ENCODE results near the gene NUP214. TPM values are rescaled to one million over a fixed set of nuclear protein-coding genes. Genes with fewer than 3 reads are reported as not detected.
A peak's percentile ranks its signal among the peaks of the same experiment; 100 is the strongest.

Gene NUP214
- total and polyA plus RNA-seq, 12 donors, result 22.6 to 76.6 (median 36.8) TPM

DNA sequence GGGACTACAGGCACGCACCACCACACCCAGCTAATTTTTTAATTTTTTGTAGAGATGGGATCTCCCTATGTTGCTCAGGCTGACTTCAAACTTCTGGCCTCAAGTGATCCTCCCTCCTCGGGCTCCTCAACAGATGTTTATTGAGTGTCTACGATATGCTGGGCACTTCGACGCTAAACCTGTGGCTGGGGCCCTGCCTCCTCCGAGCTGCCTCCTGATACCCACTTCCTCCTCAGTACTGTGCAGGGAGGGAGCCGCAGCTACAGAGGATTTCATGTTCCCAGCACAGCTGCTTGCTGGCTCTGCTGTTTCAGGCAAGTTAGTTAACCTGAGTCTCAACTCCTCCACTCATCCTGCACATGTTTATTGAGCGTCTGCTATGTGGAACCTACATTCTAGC, 19.4 kb upstream of the NUP214 start:
- Histone ChIP-seq H3K4me1 (replicated peaks in 1 of 2) (peaks cover 7 to 14% of the 10 kb centered on the region in 2 donors), H3K4me3 (no peak overlapping the region), H3K27ac (no peak overlapping the region), H3K27me3 (no peaks in the 10 kb centered on the region), H3K36me3 (replicated peaks in 1 of 2) (no peaks in the 10 kb centered on the region), H3K9me3 (replicated peaks in 1 of 3) (no peaks in the 10 kb centered on the region)
- intact Hi-C loops (cut with DNase I), result no loop called here
- no peak for TF ChIP-seq POLR2A (IDR thresholded peaks at IDR 0.05)
- TF ChIP-seq, protein P1, sequence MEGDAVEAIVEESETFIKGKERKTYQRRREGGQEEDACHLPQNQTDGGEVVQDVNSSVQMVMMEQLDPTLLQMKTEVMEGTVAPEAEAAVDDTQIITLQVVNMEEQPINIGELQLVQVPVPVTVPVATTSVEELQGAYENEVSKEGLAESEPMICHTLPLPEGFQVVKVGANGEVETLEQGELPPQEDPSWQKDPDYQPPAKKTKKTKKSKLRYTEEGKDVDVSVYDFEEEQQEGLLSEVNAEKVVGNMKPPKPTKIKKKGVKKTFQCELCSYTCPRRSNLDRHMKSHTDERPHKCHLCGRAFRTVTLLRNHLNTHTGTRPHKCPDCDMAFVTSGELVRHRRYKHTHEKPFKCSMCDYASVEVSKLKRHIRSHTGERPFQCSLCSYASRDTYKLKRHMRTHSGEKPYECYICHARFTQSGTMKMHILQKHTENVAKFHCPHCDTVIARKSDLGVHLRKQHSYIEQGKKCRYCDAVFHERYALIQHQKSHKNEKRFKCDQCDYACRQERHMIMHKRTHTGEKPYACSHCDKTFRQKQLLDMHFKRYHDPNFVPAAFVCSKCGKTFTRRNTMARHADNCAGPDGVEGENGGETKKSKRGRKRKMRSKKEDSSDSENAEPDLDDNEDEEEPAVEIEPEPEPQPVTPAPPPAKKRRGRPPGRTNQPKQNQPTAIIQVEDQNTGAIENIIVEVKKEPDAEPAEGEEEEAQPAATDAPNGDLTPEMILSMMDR (IDR thresholded peaks at IDR 0.05), result no peak
- DNase-seq, result no peak
- WGBS, 4 donors, result 81 to 92% (median 86%) methylated on average over 8 of the region's 8 CpGs

DNA sequence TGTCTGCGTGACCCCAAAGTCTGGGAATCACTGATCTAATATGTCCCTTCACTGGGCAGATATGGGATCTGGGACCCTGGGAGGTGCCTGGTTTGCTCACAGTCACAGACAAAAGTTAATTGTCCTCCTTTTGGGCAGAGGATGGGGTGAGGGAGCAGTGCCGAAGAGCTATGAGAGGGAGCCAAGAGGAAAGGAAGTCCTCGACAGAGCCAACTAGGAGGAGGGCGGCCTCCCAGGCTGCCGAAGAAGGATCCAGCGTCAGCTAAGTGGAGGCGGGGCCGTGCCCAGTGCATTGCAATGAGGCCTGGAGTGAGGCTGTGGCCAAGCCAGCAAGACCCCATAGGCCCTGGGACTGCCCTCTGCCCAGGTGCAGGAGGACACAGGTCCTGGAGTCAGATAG, 17.6 kb upstream of the NUP214 start:
- no peaks in the 10 kb centered on the region for H3K27me3 ChIP-seq
- intact Hi-C loops (cut with DNase I), result no loop called here
- TF ChIP-seq, protein P1 (IDR thresholded peaks at IDR 0.05), result no peak
- TF ChIP-seq POLR2A (IDR thresholded peaks at IDR 0.05), result no peak
- H3K27ac ChIP-seq, result no peak overlapping the region
- H3K4me1 ChIP-seq (replicated peaks in 1 of 2), result peaks cover 1 to 3% of the 10 kb centered on the region in 2 donors
- no peaks in the 10 kb centered on the region for H3K36me3 ChIP-seq (replicated peaks in 1 of 2)
- H3K4me3 ChIP-seq, result no peak overlapping the region
- H3K9me3 ChIP-seq (replicated peaks in 1 of 3), result no peaks in the 10 kb centered on the region
- 57 to 78% (median 71%) methylated on average over 5 to 8 of the region's 8 CpGs for WGBS, 4 donors
- DNase-seq, result no peak

DNA sequence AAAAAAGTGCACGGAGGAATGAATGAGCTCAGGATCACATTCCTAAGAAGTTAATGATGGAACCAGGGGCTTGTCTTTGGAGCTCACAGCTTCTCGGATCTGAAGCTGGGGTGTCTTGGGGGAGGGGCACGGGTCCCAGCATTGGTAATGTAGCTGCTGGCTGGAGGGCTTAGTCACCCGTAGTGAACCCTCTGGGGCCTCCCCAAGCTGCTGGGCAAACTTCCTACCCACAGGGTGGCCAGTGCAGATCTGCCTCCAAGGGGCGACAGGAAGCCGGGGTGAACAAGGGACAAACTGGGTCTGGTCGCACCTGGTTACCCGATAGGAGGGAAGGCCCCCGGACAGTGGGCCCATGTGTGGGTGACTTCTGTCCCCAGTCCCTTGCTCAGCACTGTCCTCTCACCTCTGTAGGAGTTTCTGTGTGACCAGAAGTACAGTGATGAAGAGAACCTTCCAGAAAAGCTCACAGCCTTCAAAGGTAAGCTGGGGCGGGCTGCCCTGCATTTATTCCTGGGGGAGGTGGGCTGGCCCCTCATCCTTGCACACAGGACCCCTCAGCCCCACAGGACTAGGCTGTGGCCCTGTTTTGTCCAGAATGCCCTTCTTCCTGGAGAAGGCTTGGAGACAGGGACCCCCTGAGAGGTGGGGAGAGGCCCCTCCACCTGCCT, 14.1 kb upstream of the NUP214 start:
- 55 to 82% (median 64%) methylated on average over 5 to 10 of the region's 10 CpGs for WGBS, 4 donors
- H3K27me3 ChIP-seq, result no peaks in the 10 kb centered on the region
- no peak overlapping the region for H3K4me3 ChIP-seq
- intact Hi-C loops (cut with DNase I), result no loop called here
- DNase-seq, result peak in 1 of 7 donors; percentile 1
- no peaks in the 10 kb centered on the region for H3K9me3 ChIP-seq (replicated peaks in 1 of 3)
- TF ChIP-seq POLR2A (IDR thresholded peaks at IDR 0.05), result no peak
- TF ChIP-seq, protein P1 (IDR thresholded peaks at IDR 0.05), result no peak
- no peak overlapping the region for H3K27ac ChIP-seq
- H3K36me3 ChIP-seq (replicated peaks in 1 of 2), result no peaks in the 10 kb centered on the region
- no peaks in the 10 kb centered on the region for H3K4me1 ChIP-seq (replicated peaks in 1 of 2)

DNA sequence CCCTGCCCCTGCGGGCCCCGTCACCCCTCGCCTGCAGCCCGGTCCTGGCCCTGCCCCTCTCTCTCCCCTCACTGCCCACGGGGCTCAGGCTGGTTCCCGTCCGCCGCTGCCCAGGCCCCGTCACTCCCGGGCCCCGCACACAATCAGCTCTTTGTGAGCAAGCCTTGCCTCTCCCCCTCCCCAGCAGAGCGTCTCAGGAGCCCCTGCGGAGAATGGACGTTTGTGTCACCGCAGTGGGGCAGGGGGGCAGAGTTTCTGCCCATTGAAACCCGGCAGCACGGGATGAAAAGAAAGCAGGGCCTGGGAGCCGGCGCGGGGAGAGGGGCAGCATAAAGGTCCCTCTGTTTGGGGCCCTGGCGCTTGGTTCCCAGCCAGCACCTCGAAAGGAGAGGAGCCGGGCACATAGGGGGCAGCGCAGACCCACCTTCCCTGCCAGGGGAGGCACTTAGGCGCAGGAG, 13.5 kb upstream of the NUP214 start:
- H3K36me3 ChIP-seq (replicated peaks in 1 of 2), result no peaks in the 10 kb centered on the region
- no peak overlapping the region for H3K4me3 ChIP-seq
- no peak for TF ChIP-seq POLR2A (IDR thresholded peaks at IDR 0.05)
- TF ChIP-seq, protein P1 (IDR thresholded peaks at IDR 0.05), result no peak
- no peaks in the 10 kb centered on the region for H3K27me3 ChIP-seq
- WGBS, 4 donors, result 81 to 88% (median 87%) methylated on average over 14 to 24 of the region's 25 CpGs
- no peaks in the 10 kb centered on the region for H3K9me3 ChIP-seq (replicated peaks in 1 of 3)
- no peak overlapping the region for H3K27ac ChIP-seq
- H3K4me1 ChIP-seq (replicated peaks in 1 of 2), result no peaks in the 10 kb centered on the region
- DNase-seq, result peak in 1 of 7 donors; percentile 9
- intact Hi-C loops (cut with DNase I), result no loop called here

Measured in adrenal gland (tissue), 12 donors.